NCI-H1048 (cell line): ENCODE data around the gene CD180.
"Not testable (repeated sequence)": the region's sequence is repeated elsewhere in the genome, so short reads cannot be mapped to it uniquely, and the experiment has no call there.

Source experiments
- DNase-seq: peaks from one replicate; lab custom pipeline; 2025; lab: John Stamatoyannopoulos, UW

The CD180 gene

GRCh38 chr5:67188274-67189078 lies 8.1 kb downstream of the CD180 start:
- no peak for DNase-seq

- DNase-seq: no peak
These were observed 9.4 kb downstream of the CD180 start for GRCh38 chr5:67187006-67187715.

- DNase-seq: no peak
These were observed 12.7 kb downstream of the CD180 start for GRCh38 chr5:67183859-67184258.

- DNase-seq: no peak
These were observed 14.3 kb downstream of the CD180 start for GRCh38 chr5:67182301-67182790.

- DNase-seq: no peak
These were observed 14.9 kb downstream of the CD180 start for GRCh38 chr5:67181648-67182221.

- no peak for DNase-seq
These were observed 16.8 kb downstream of the CD180 start for GRCh38 chr5:67179697-67180361.

GRCh38 chr5:67178966-67179365 lies 17.6 kb downstream of the CD180 start:
- DNase-seq: no peak

- DNase-seq: no peak
These were observed 18.5 kb downstream of the CD180 start for GRCh38 chr5:67178085-67178484.

GRCh38 chr5:67176936-67177335 lies 19.7 kb downstream of the CD180 start:
- no peak for DNase-seq

- no peak for DNase-seq
These were observed 22.6 kb downstream of the CD180 start for GRCh38 chr5:67173959-67174358.

- DNase-seq: not testable (repeated sequence)
These were observed 23.2 kb downstream of the CD180 start for GRCh38 chr5:67173351-67173750.

- DNase-seq: no peak
These were observed 25.8 kb downstream of the CD180 start for GRCh38 chr5:67170767-67171166.

- DNase-seq: no peak
These were observed 28.5 kb downstream of the CD180 start for GRCh38 chr5:67168069-67168468.

- no peak for DNase-seq
These were observed 29.9 kb downstream of the CD180 start for GRCh38 chr5:67166460-67167285.

GRCh38 chr5:67165526-67166459 lies 30.8 kb downstream of the CD180 start:
- no peak for DNase-seq

- DNase-seq: no peak
These were observed 31.6 kb downstream of the CD180 start for GRCh38 chr5:67164856-67165525.

- no peak for DNase-seq
These were observed 32.6 kb downstream of the CD180 start for GRCh38 chr5:67163863-67164595.

GRCh38 chr5:67163231-67163756 lies 33.3 kb downstream of the CD180 start:
- DNase-seq: no peak

GRCh38 chr5:67161767-67162166 lies 34.8 kb downstream of the CD180 start:
- no peak for DNase-seq
